Stimulated activated CD4-positive, alpha-beta T cell treated with anti-CD3 and anti-CD28 coated beads, Interleukin-2, amount 100 ng/mL, for 48 hours (primary cell): ENCODE data around the gene SLC26A8.
A peak's percentile ranks its signal among the peaks of the same experiment; 100 is the strongest.
"Not testable (repeated sequence)": the region's sequence is repeated elsewhere in the genome, so short reads cannot be mapped to it uniquely, and the experiment has no call there.

ENCODE experiments used
- DNase-seq, 2 donors: peaks; one replicate each; pipeline ENCODE4 v3.0.0-alpha.2; 2020

The SLC26A8 gene

DNA sequence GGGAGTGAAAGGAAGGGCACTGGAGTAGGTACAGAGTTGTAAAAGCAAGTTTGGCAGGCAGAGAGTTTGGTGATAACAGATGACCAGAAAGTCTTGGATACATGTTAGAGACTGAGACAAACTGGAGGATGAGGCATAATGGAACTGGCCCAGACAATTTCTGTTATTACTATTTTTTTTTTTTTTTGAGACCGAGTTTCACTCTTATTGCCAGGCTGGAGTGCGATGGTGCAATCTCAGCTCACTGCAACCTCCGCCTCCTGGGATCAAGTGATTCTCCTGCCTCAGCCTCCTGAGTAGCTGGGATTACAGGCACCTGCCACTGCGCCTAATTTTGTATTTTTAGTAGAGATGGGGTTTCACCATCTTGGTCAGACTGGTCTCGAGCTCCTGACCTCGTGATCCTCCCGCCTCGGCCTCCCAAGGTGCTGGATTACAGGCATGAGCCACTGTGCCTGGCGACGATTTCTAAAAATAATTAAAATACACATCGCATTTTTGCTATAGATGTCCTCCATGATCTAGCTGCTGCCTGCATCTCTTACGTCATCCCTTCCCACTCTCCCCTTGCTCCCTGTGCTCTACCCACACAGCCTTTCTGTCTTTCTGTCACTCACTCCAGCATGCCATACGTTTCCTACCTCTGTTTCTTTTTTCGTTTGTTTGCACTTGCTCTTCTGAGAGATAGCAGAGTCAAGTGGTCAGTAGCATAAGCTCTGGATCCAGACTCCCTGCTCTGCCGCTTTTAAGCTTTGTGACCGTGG, 26.7 kb upstream of the SLC26A8 start:
- DNase-seq: no peak

DNA sequence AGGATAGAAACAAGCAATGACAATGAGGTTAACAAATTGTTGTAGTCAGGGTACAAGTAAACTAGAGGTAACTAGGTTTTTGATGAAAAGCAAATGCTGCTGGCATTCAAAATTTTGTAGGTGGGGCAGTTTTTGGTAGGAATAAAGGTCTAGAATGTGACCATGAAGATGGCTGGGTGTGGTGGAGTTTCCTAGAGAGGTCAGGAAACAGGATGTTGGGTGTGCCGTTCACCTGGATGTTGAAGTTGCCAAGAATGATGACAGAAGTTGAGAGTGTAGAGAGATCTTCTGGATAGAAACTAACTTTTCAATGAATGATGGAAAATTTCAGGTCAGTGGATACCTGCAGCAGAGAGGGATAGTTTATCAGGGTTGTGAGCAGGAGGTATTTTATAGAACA, 25.9 kb upstream of the SLC26A8 start:
- DNase-seq: no peak

DNA sequence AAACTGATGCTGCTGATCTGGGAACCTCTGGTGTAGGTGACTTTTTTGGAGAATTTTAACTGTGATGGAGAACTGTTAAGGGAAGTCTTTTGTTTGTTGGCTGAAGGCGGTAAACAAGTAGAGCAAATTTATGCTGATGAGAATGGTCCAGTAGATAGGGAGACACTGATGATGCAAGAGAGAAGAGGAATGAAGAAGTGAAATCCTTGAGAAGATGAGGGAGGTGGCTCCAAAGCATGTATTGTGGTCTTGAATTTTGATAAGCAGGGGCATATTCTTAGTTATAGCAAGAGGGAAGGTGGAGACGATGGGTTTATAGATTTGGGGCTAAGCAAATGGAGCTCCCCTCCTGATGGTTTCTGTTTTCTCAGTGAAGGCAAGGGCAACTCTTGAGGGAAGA, 25.1 kb upstream of the SLC26A8 start:
- no peak for DNase-seq

GRCh38 chr6:36042618-36043260, 18.3 kb upstream of the SLC26A8 start:
- DNase-seq: no peak

DNA sequence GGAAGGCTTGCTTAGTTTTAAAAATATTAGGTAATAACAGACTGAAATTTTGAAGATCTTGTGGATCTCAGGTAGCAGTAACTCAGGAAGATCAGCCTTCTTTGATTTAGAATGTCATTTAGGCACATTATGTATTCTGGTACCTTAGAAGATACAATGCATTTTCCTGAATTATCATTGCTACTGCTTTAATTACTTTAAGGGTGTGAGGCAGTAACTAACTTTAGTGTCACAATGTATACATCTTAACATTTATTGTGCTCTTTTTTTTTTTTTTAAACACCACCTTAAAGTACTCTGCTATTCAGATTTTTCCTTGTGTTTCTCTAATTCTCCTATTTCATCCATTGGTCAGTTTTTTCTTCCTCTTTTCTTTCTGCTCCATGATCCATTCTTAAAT, 16.5 kb upstream of the SLC26A8 start:
- DNase-seq: no peak

DNA sequence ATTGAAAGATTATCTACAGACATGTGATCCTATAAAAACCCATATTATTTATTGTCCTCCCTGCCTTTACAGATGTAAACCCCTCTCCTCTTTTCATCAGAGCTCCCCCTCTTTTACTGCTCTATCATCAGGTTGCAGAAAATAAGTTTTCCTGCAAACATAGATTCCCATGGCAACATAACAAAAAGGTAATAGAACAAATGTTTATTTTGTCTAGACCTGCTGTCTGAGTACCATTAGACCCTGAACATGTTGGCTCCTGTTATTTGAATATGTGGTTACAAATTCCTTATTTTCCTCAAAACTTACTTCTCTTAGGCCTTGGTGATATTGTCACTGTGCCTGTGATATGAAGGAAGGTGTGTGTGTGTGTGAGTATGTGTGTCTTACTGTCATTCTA, 14.7 kb upstream of the SLC26A8 start:
- no peak for DNase-seq

- no peak for DNase-seq
Measured at GRCh38 chr6:36038120-36038876, 13.9 kb upstream of the SLC26A8 start.

GRCh38 chr6:36035225-36035624, 10.8 kb upstream of the SLC26A8 start:
- DNase-seq: no peak

- DNase-seq: no peak
Measured at GRCh38 chr6:36034441-36034840, 10.0 kb upstream of the SLC26A8 start.

DNA sequence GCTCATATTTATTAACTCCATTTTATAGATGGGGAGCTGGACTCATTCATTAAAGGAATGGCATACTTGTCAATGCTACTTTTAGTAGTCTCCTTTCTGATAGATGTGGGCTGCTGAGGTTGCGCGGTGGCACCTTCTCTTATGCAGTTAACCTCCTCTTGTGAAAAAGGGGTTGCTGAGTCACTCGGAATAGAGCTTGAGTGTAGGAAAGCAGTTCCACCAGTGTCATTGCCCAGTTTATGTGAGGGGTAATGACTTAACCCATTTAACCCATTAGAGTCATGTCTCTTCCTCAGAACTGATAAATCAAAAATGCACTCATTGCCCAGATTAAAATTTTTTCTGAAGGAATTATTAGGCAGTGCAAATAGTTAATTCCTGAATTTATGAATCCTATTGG, 9.5 kb upstream of the SLC26A8 start:
- peak; percentile 8 to 20 for DNase-seq

DNA sequence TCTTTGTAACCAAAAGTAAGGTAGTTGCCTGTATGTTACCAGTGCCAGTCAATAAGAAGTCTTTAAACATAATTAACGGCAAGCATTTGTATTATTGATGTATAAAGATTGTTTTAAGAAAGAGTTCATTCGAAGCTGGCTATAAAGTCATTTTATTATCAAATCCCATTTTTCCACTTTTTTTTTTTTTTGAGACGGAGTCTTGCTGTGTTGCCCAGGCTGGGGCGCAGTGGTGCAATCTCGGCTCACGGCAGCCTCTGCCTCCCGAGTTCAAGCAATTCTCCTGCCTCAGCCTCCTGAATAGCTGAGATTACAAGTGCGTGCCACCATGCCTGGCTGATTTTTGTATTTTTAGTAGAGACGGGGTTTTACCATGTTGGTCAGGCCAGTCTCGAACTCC, 8.7 kb upstream of the SLC26A8 start:
- not testable (repeated sequence) for DNase-seq

GRCh38 chr6:36032261-36032660, 7.8 kb upstream of the SLC26A8 start:
- DNase-seq: no peak

- DNase-seq: no peak
Measured at GRCh38 chr6:36029464-36029863, 5.0 kb upstream of the SLC26A8 start.

- peak; percentile 49 to 64 for DNase-seq
Measured at GRCh38 chr6:36028877-36029324, 4.5 kb upstream of the SLC26A8 start.

- peak; percentile 20 to 29 for DNase-seq
Measured at GRCh38 chr6:36028088-36028876, 3.8 kb upstream of the SLC26A8 start.

- peak; percentile 96 to 98 for DNase-seq
Measured at GRCh38 chr6:36027501-36028087, 3.2 kb upstream of the SLC26A8 start, which contains the start of gene MAPK14. TSS of gene MAPK14 (plus strand) at chr6:36027808. CDS start at chr6:36028158, 350 bp downstream.

- no peak for DNase-seq
Measured at GRCh38 chr6:36025932-36026327, 1.5 kb upstream of the SLC26A8 start.

GRCh38 chr6:36025260-36025931, 955 bp upstream of the SLC26A8 start:
- no peak for DNase-seq

DNA sequence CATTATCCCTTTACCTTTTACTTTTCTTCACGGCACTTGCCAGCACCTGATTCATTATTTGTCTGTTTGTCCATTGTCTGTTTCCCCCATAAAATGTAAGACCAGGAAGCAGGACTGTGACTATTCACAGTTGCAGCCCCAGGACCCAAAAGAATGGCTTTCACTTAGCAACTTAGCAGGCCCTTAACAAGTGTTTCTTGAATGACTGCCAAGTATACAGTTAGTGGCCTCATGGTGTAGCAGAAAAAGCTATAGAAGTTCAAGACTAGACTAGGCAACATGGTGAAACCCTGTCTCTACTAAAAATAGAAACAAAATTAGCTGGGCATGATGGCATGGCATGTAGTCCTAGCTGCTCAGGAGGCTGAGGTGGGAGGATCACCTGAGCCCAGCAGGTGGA, 4.3 kb downstream of the SLC26A8 start:
- no peak for DNase-seq

DNA sequence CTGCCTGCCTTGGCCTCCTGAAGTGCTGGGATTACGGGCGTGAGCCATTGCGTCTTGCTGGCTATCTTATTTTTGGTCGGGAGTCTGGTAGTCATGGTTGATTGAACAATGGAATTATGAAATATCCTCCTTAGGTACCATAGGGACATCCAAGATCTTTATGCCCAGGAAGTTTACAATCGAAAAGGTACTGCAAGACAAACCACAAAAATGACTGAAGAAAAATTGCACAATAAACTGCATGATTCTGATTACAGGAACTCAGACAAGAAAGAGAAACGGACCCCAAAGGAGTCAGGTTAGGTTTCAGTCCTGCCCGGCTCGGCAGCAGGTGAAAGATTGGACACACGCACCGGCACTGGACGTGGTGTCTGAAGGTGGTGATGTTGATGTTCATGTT, 5.3 kb downstream of the SLC26A8 start:
- no peak for DNase-seq

- no peak for DNase-seq
Measured at GRCh38 chr6:36018339-36018738, 6.1 kb downstream of the SLC26A8 start.

- no peak for DNase-seq
Measured at GRCh38 chr6:36015666-36016065, 8.8 kb downstream of the SLC26A8 start.
